HG03135 (cell line): ENCODE results near the gene DCAF12L2.
"Not testable (repeated sequence)": the region's sequence is repeated elsewhere in the genome, so short reads cannot be mapped to it uniquely, and the experiment has no call there.

Experiments used
- ATAC-seq: cut with Tn5 transposase; IDR thresholded peaks from one replicate; pipeline ENCODE4 v1.9.1; 2021; ENCODE audit warnings: mild to moderate bottlenecking, moderate library complexity; ENCODE audit not compliant: unreplicated experiment

The DCAF12L2 gene

GRCh38 chrX:126165721-126166461 is at the start of gene DCAF12L2:
Gene DCAF12L2, minus strand, starts transcription at chrX:126166289. Its CDS starts 365 bp downstream, at chrX:126165924.
- ATAC-seq = no peak

- ATAC-seq = not testable (repeated sequence)
Measured at GRCh38 chrX:126190888-126191287, 24.8 kb upstream of the DCAF12L2 start.

GRCh38 chrX:126177133-126177840 is 11.2 kb upstream of the DCAF12L2 start:
- ATAC-seq = no peak

- ATAC-seq = no peak
Measured at GRCh38 chrX:126170720-126171119, 4.6 kb upstream of the DCAF12L2 start.

- ATAC-seq = no peak
Measured at GRCh38 chrX:126167560-126167959, 1.5 kb upstream of the DCAF12L2 start.

GRCh38 chrX:126165401-126165720 is 728 bp downstream of the DCAF12L2 start:
- ATAC-seq = no peak

- ATAC-seq = no peak
Measured at GRCh38 chrX:126164689-126165400, 1.2 kb downstream of the DCAF12L2 start.

GRCh38 chrX:126164226-126164625 is 1.9 kb downstream of the DCAF12L2 start:
- ATAC-seq = no peak

GRCh38 chrX:126141014-126141413 is 25.1 kb downstream of the DCAF12L2 start:
- ATAC-seq = no peak

GRCh38 chrX:126137899-126138298 is 28.2 kb downstream of the DCAF12L2 start:
- no peak for ATAC-seq

GRCh38 chrX:126124721-126125120 is 41.4 kb downstream of the DCAF12L2 start:
- ATAC-seq = no peak
